Activated T-cell treated with anti-CD3 and anti-CD28 coated beads, Interleukin-2, amount 50 U/mL, for 1 hour (primary cell): ENCODE measurements around the gene ANKFY1.
"Not testable (repeated sequence)": the region's sequence is repeated elsewhere in the genome, so short reads cannot be mapped to it uniquely, and the experiment has no call there.

ENCODE experiments used
- DNase-seq: peaks from one replicate; pipeline ENCODE4 v3.0.0-alpha.2; 2020

Gene ANKFY1

DNA sequence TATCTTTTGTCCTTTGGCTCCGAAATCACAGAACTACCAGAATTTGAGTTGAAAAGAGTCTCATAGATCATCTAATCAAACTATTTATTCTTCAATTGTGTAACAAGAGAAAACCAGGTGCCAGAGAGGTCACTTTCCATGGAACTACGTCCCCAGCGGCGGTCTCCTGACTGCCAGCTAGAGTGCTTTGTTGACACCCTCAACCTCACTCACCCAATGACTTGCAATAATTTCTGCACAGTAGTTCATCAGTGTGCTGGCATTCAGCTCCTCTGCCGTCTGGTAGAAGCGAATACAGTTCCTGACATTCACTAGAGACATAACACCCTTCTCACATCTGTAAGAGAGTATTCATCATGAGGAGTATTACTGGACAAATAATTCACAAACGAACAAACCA lies 54.2 kb downstream of the ANKFY1 start:
- no peak for DNase-seq

DNA sequence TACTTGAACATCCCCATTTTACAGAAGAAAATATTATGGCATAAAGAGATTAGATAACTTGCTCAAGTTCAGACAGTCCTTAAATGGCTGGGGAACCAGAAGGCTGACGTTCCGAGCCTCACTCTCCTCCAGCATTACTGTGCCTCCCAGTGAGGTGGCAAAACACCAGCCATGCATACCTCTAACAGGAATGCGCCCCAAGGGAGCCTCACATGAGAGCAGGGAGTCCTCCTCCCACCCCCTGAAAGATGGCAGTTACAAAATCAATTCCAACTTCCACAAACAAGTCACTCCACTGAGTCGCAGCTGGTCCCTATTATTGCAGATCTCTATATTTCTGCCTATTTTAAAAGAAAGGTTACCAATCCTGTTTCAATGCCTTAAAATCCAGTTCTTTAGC lies 55.5 kb downstream of the ANKFY1 start:
- no peak for DNase-seq

DNA sequence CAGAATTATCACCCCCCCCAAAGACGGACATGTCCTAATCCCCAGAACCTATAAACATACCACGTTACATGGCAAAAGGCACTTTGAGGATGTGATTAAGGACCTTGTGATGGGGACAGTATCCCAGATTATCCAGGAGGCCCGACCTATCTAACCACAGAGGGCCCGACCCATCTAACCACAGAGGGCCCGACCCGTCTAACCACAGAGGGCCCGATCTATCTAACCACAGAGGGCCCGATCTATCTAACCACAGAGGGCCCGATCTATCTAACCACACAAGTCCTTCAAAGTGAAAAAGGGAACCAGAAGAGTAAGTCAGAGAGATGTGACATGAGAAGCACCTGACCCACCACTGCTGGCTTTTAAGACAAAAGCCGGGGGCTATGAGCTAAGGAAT lies 56.8 kb downstream of the ANKFY1 start:
- DNase-seq: no peak

DNA sequence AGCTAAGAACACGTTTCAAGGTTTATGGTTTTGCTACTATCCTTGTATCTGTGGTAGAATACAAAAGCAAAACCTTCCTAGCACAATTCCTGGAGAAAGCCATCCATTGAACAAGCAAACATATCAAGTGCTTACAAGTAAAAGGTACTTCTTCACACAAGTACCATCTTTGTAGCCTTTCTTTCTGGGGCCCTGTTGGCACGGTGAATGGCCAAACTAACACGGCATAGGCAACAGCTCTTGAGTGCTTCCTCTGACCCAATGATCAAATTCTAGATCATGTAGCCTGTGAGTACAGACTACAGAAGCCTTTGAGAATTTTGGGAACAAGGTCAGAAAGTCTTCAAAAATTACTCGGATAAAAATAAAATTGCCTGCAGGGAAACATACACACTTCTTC lies 57.9 kb downstream of the ANKFY1 start:
- DNase-seq: no peak

DNA sequence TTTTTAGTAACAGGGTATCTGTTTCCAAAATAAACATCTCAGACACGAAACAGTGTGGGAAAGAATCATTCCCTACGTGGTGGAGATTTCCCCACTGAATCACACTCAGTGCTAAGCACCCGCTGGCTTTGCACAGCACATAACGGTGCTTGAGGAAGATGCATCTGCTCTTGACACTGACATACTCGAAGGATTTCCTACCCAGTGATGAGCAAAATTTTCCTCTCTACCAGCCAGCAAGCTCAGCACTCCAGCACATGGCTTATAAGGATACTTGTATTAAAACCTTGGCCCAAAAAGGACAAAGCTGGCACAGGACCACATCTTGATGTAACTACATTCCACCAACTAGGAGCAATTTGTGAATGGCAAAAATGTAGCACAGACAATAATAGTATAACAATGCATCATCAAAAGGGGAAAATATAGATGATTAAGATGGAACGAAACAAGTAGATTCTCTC lies 59.0 kb downstream of the ANKFY1 start:
- DNase-seq: no peak

DNA sequence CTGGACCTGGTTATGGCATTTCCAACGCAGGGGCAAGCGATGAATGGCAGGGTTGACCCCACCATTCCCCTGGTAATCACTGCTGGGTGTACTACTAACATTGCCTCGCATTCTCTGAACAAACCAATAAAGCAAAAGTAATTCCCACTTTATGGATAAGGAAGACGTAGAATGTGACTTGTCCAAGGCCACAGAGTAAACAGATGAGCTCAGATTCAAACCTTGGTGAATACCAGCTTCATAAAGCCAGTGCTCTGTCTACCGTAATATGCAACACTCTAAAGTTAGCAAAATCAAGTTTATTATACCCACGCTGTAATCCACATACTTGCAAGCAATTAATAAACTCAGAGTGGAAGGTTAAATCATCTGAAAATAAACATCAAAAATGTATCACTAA lies 59.6 kb downstream of the ANKFY1 start:
- no peak for DNase-seq

DNA sequence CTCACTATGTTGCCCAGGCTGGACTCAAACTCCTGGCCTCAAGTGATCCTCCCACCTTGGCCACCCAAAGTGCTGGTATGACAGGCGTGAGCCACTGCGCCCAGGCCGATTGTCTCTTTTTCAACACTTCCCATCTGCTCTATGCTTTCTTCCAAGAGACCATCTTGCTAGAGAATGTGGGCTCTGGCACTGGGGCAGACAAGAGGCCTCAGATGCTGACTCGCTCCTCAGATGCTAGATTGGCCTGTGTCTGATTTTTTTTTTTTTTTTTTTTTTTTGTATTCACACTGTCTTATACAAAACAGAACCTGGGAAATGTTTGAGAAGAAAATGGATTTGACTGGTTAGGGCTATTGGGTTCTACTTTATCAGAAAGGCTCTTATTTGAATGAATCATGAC lies 62.6 kb downstream of the ANKFY1 start:
- no peak for DNase-seq

DNA sequence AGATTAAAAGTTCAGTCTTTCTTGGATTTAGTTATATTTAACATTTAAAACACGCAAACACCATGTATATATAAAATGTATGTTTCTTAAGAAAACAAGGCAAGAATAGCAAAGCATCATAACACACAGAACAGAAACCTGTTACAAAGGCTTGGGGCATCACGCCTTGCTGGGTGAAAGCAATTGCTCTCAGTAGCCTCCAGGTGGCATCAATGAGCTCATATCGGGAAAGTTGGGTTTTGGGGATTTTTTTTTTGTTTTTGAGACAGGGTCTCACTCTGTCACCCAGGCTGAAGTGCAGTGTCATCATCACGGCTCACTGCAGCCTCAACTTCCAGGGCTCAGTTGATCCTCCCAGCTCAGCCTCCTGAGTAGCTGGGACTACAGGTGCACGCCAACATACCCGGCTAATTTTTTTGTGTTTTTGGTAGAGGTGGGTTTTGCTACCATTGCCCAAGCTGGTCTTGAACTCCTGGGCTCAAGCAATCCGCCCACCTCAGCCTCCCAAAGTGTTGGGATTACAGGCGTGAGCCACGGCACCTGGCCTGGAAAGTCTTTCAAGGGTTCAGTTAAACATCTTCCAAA lies 63.9 kb downstream of the ANKFY1 start:
- DNase-seq: no peak

DNA sequence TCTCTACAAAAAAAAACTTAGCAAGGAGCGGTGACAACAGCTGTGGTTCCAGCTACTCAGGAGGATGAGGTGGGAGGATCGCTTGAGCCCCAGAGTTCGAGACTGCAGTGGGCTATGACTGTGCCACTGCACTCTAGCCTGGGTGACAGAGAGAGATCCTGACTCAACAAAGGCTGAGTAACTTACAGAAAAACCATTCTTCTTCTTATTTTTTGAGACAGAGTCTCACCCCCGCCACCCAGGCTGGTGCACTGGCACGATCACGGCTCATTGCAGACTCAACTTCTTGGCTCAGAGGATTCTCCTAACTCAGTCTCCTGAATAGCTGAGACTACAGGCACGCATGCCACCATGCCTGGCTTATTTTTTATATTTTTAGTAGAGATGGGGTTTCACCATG lies 64.8 kb downstream of the ANKFY1 start:
- no peak for DNase-seq

DNA sequence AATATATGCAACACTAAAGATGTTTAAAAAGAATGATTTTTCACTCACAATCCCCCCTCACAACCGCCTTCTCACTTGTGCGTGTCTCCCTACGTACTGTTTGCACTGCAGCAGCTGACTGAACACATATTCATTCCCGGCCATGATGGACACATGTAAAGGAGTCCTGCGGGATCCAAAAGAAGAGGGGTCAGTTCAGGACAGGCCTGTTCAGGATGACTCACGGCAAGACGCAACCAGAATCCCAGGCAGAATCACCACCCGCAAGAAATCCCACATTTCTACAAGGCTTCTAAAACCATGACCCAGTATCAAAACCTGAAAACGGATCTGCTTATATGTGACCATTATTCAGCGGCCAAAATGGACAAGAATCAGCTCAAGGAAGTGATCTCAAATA lies 68.5 kb downstream of the ANKFY1 start:
- DNase-seq: no peak

DNA sequence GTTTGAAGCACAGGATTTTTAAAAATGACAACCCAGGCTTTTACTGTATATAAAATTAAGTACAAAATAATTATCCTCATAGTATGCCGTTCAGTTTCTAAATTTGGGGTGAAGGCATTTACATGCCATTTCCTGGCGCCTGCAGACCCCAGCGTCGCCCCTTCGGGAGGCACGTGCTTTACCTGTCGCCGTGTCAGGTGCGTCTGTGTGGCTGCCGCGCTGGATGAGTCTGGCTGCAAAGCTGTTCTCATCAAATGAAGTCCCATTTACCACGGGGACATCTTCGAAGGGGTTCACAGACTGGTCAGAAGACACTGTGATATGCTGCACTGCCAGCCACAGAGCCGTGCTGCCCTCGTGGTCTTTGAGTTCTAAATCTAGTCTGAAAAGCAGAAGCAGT lies 69.0 kb downstream of the ANKFY1 start:
- DNase-seq: no peak

DNA sequence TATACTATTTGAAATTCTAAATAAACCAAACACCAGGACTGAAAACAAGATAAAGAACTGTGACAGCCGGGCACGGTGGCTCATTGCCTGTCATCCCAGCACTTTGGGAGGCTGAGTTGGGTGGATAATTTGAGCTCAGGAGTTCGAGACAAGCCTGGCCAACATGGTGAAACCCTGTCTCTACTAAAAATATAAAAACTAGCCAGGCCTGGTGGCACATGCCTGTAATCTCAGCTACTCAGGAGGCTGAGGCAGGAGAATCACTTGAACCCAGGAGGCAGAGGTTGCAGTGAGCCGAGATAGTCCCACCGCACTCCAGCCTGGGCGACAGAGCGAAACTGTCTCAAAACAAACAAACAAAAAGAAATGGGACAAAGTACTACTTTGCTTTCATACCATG lies 73.0 kb downstream of the ANKFY1 start:
- DNase-seq: not testable (repeated sequence)

DNA sequence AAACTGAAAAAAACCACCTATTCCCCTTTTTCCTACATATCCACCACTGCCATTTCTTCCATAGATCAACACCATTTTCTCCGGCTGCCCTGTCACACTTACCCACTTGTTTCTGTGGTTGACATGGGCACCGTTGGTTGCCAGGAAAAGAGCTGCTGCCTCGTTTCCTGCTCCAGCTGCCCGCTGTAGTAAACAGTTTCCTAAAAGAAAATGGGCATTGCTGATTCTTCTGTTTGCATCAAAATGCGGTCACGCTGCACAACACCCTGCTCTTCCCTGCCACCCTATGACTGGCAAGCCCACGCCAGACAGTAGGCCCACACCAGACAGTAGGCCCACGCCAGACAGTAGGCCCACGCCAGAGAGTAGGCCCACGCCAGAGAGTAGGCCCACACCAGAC lies 74.5 kb downstream of the ANKFY1 start:
- no peak for DNase-seq

DNA sequence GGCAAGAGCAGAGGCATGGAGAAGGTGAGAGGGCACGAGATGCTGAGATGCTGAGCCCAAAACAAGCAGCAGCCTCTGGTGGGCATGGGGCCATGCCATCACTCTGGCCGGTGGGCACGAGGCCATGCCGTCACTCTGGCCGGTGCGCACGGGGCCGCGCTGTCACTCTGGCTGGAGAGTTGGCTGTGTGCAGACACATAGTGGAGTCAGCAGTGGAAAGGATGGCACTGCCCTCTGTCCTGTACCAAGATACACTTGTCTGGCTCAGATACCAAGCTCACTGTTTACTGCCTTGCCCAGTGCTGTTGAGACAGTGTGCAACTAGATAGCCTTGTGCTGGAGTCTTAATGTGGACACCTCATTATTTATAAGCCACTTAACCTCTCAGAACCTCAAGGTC lies 75.7 kb downstream of the ANKFY1 start:
- DNase-seq: no peak

DNA sequence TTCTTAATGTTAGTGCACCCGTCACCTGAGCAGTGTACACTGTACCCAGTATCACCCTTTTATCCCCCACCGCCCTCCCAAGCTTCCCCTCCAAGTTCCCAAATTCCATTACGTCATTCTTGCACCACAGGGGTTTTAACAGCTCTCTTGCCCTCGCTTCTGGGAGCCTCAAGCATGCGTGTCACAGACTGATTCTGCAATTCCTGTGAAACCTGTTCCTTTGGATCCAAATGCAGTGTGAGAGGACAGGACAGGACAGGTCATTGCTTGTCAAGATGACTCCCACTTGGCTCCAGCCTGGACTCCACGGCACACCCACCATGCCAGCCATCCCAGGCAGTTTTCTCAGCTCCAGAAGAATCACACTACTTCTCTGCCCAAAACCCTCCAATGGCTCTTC lies 76.7 kb downstream of the ANKFY1 start:
- DNase-seq: no peak

DNA sequence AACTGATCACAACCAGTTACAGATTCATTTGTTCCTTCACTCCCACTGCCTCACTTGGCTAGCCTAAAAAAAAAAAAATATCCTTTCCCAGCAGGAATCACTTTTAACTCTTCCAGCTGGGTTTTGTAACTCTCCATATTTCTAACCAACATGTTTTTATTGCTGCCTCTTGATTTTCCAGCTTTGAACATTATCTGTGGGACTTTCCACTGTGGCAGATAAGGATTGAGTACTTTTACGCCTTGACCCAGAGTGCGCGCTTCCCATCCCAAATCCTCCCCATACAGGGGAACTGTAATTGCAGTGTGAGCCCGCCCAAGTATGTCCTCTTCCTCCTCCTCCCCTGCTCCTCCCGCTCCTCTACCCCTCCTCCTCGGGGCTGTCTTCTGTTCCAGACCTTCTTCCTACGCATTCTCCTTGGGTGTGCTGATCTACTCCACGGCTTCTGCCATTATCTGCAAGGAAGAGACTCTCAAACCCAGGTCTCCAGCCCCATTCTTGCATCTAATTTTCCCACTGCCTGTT lies 77.4 kb downstream of the ANKFY1 start:
- no peak for DNase-seq

DNA sequence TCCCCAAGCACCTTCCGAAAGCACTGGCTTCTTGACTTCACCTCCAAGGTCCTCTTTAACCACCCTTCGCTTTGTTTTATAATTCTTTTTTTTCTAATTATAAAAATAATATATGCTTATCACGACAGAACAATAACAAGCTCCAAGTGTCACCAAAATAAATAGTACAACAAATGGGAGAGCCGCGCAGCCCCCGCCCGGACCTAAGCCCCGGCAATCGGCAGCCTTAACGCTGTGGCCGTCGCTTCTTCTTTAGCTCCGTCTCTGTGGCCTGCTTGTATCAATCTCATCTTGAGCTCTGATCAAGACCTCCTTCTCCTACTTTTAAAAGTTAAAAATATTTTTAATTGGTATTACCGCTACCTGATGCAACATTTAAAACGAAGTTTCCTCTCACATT lies 78.1 kb downstream of the ANKFY1 start:
- DNase-seq: no peak

DNA sequence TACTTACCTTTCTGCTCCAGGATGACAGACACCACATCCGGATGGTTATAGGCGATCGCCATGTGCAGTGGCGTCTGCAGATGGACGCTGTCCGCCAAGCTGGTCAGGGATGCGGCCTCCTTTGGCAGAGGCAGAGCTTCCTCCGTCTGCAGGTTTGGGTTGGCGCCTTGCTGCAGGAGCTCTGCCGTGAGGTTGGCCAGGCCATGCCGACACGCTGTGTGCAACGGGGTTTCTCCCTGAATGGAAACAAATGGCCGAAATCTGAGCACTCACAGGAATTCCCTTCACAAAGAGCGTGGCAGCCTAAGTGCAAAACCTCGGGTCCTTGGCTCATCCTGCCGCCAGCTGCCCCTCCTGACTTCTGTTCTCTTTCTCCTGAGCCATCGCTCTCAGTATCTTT lies 79.0 kb downstream of the ANKFY1 start:
- no peak for DNase-seq

DNA sequence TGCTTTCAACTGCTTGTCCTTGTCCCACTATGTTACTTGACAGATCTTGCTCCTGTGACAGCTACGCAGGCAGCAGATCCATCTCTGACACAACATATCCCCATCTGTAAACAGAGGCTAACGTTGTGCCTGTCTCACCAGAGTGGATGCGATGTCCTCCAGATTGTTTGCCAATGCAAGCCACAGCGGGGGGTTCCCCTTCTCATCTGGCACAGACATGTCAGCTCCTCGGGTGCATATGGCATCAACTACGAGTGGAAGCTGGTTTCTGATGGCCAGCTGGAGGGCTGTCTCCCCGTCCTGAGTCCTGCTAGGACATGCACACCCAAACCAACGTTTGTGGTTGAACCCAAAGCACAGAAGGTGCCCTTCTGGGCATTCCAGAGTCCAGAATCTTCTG lies 81.7 kb downstream of the ANKFY1 start:
- no peak for DNase-seq

DNA sequence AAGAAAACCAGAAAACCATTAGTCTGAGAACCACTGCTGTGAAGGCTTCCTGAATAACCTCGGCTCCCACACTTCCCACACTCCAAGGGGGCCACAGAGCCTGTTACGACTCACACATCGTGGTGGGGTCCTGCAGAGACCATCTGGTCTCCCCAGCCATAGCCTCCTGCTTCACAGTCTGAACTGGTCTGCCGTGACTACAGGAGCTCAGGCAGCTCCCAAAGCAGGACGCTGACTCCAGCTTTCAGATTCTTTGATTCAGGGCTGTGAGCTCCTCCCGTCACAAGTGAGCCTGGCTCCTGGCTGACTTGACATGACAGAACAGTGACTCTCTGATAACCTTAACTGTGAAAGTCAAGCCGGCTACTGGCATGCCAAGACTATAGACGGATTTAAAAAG lies 83.0 kb downstream of the ANKFY1 start:
- no peak for DNase-seq

DNA sequence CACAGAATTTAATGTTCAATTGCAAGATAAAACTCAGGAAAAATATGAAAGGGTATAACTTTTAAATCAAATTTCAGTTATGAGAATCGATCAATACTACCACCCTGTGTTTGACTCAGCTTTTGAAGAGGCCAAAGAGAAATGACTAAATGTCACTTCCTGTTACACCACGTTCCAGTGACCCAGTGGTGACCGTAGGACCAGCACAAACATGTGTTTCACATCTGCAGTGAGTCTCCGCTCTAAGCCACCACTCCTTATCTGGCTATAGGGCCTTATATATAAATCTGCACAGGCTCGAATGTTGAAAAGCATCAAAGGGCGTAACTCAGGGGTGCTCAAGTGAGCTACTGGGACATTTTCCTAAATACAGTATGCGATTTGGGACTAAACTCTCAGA lies 84.7 kb downstream of the ANKFY1 start:
- no peak for DNase-seq

DNA sequence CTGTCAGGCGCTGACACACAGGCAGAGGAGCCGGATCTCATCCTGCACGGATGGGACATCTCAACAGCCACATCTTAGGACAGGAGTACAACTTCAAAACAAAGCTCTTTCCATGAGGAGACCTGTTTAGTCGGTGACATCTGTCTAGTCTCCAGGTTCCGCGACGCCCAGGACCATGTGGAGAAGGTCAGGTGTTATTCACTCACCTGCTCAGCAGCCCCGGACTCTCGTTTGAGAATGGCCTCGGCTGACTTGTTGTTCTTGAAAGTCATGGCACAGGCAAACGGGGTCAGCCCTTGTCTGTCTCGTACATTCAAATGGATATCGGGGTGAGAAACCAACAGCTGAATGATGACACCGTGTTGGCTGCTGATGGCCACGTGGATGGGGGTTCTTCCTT lies 85.1 kb downstream of the ANKFY1 start:
- no peak for DNase-seq

DNA sequence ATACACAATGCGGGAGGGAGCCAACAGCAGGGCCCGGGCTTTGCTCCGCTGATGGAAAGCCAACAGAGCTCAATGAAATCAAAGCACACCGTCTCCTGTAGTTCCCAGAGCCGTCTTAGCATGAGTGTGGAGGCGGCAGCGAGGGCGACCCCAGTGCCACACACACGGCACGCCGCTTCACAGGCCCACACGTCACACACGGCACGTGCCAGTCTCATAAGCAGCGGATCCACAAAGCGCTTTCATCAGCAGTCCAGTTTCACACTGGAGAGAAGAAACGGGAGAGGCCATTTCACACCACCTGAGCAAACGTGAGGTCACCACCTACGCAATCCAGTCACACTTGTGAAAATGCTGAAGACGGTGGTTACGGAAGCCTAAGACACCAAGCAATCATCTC lies 86.0 kb downstream of the ANKFY1 start:
- DNase-seq: no peak

DNA sequence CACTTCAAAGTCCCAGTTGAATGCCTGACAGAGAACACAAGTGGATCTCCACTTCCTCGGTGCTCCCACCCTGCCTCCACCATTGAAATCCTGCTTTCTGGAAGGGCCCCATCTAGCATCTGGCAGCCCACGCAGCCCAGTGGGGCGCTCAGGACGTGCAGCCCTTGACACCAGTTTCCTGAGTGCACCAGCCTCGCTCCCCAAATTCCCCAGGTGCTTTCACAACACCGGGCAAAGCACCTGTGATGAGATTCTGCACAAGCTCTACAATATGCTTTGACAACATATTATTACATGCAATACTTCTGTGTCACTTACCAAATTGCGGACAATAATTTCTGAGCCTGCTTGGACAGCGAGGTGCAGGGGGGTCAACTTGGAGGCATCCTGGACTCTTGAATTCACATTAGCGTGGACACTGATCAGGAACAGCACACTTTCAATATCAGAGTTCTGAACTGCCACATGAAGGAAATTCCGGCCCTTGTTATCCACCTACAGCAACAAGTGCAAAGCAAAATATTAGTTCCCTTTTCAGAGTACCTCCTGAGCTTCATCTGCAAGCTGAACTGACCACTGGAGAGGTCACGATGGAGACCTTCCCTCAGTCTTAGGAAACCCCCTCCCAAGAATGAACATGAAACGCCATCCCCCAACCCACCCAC lies 86.8 kb downstream of the ANKFY1 start:
- no peak for DNase-seq
